NB4 (cell line): ENCODE data around the gene TRIM67.

Source experiments
- DNase-seq: peaks from one replicate; pipeline ENCODE4 v3.0.0; 2010; ENCODE audit warnings: low read depth
- H3K4me3 ChIP-seq: one replicate; pipeline ENCODE4 v1.5.1; 2011; ENCODE audit warnings: mild to moderate bottlenecking, low read depth, low read length, moderate library complexity
- CTCF ChIP-seq: IDR thresholded peaks from one replicate; pipeline ENCODE4 v1.5.1; 2012; ENCODE audit warnings: low read depth, low read length
- MAX ChIP-seq: IDR thresholded peaks from 2 replicates; pipeline ENCODE4 v1.6.1; 2011; ENCODE audit warnings: low read depth, low read length
- MYC ChIP-seq: IDR thresholded peaks from 2 replicates; pipeline ENCODE4 v1.6.1; 2011; ENCODE audit warnings: low read depth, low read length
- POLR2A ChIP-seq: IDR thresholded peaks from 2 replicates; pipeline ENCODE4 v1.6.1; 2011; ENCODE audit warnings: mild to moderate bottlenecking; ENCODE audit not compliant: insufficient read length; ENCODE audit errors: extremely low read depth

TRIM67 gene

GRCh38 chr1:231194843-231195516, 33.1 kb downstream of the TRIM67 start:
- DNase-seq = no peak
- no peak overlapping the region for H3K4me3 ChIP-seq
- TF ChIP-seq CTCF (no peak), MAX (no peak), POLR2A (no peak), MYC (no peak)

GRCh38 chr1:231196307-231196706, 34.4 kb downstream of the TRIM67 start:
- TF ChIP-seq POLR2A (no peak), MAX (no peak), CTCF (no peak)
- H3K4me3 ChIP-seq = no peak overlapping the region
- no peak for DNase-seq

GRCh38 chr1:231196728-231197127, 34.9 kb downstream of the TRIM67 start:
- DNase-seq = no peak
- H3K4me3 ChIP-seq = no peak overlapping the region
- no peak for TF ChIP-seq MYC
- TF ChIP-seq MAX = no peak
- TF ChIP-seq POLR2A = no peak

- TF ChIP-seq CTCF (no peak), MAX (no peak), MYC (no peak), POLR2A (no peak)
- DNase-seq = no peak
These were observed 38.0 kb downstream of the TRIM67 start for GRCh38 chr1:231199868-231200267.

GRCh38 chr1:231200388-231201031, 38.7 kb downstream of the TRIM67 start:
- no peak for DNase-seq
- H3K4me3 ChIP-seq = no peak overlapping the region
- TF ChIP-seq POLR2A (no peak), MAX (no peak), CTCF (no peak), MYC (no peak)

More at GRCh38 chr1:231199868-231200267, 38.0 kb downstream of the TRIM67 start:
- no peak overlapping the region for H3K4me3 ChIP-seq

GRCh38 chr1:231201375-231201978, 39.6 kb downstream of the TRIM67 start:
- no peak for TF ChIP-seq POLR2A
- TF ChIP-seq CTCF = no peak
- TF ChIP-seq MAX = no peak
- no peak for TF ChIP-seq MYC
- H3K4me3 ChIP-seq = no peak overlapping the region
- no peak for DNase-seq
